ENCODE results near the gene CCNK. TPM values are rescaled to one million over a fixed set of nuclear protein-coding genes. Genes with fewer than 3 reads are reported as not detected.

Gene CCNK
- total RNA-seq, 1 donor from 2014 or later: 48.2 TPM

DNA sequence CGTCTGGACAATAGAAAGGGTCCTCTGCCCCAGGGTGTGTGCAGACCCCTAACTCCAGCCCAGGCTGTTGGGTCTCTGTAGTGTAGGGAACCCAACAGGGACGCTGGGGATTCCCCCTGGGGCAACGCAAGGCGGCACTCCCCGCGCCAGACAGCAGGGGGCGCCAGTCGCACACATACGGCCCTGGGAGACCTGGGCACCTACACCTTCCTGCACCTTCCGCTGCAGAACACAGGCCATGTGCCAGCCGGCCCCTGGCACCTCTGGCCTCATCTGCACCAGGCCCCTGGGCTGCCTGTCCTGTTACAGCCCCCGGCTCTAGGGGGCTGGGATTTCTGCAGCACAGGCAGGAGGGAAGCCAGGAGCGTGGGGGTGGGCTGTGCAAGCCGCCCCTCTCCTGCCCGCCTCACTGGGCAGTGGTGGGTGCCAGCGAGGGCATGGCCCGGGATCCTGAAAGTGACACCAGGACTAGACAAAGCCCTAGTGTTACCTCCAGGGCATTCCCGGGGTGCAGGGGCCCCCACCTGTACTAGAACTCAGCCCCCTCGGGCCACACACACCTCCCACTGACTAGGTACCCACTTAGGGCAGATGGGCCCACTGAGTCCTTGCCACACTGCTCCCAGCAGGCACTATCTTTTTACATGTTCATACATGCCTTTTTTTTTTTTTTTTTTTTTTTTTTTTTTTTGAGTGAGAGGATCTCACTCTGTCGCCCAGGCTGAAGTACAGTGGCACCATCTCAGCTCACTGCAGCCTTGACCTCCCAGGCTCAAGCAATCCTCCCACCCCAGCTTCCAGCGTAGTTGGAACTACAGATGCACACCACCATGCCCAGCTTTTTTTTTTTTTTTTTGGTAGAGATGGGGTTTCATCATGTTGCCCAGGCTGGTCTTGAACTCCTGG, 37.5 kb downstream of the CCNK start:
- peak; percentile 92 for DNase-seq (ENCODE audit: low spot score)

DNA sequence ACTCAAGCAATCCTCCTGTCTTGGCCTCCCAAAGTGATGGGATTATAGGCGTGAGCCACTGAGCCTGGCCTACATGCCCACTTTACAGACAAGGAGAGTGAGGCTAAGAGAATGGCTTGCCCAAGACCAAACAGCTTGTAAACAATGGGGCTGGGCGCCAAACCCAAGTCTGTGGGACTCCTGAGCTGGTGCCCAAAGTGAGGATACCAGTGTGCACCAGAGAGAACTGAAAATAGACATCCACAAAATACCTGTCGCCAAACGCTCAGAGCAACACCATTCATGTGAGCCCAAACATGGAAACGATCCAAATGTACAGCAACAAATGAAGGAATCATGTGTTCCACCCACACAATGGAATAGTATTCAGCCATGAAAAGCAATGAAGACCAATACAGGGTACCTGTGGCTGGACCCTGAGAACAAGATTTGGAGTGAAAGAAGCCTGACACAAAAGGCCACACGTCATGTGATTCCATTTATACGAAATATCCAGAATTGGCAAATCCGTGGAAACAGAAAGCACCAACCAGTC, 38.2 kb downstream of the CCNK start:
- no peak for DNase-seq (ENCODE audit: low spot score)

DNA sequence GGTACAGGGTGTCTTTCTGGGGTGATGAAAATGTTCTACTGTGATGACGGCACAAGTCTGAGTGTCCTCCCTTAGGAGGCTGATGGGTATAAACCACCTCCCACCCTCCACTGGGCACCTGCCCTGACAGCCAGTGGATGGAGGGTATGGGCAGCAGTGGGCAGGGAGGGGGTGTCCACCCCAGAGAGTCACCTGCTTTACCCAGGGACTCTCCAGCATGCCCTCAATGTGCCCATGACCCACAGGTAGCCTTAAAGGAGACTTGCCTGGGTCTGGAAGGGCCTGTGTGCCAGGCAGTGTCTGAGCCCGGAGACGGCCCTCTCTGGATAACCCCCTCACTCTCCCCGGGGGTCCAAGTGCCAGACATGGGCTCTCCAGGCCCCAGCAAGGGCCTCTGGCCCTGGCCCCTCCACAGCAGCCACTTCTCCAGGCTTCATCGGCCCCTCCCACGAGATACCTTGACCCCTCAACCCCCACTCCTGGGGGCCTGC, 38.8 kb downstream of the CCNK start:
- no peak for DNase-seq (ENCODE audit: low spot score)

DNA sequence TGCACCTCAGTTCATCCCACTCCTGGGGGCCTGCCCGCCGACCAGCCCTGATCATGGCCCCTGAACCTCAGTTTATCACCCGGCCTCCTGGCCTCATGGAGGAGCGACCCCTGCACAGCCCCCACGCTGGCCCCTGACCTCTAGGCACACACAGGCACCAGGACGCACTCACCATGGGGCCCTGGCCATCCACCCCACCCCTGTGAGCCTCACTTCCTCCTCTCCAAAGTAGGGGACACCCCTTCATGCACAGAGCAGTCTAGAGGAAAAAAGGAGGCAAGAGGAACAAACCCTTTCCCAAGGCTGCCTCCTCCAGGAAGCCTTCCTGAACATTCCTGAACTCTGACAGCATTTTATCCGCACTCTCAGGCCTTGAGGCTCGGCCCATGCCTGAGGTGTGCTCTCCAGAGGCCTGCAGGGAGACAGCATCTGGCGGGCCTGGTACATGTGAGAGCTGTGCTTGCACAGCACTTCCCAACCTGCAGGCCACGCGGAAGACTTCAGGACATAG, 39.4 kb downstream of the CCNK start:
- DNase-seq (ENCODE audit: low spot score): no peak

DNA sequence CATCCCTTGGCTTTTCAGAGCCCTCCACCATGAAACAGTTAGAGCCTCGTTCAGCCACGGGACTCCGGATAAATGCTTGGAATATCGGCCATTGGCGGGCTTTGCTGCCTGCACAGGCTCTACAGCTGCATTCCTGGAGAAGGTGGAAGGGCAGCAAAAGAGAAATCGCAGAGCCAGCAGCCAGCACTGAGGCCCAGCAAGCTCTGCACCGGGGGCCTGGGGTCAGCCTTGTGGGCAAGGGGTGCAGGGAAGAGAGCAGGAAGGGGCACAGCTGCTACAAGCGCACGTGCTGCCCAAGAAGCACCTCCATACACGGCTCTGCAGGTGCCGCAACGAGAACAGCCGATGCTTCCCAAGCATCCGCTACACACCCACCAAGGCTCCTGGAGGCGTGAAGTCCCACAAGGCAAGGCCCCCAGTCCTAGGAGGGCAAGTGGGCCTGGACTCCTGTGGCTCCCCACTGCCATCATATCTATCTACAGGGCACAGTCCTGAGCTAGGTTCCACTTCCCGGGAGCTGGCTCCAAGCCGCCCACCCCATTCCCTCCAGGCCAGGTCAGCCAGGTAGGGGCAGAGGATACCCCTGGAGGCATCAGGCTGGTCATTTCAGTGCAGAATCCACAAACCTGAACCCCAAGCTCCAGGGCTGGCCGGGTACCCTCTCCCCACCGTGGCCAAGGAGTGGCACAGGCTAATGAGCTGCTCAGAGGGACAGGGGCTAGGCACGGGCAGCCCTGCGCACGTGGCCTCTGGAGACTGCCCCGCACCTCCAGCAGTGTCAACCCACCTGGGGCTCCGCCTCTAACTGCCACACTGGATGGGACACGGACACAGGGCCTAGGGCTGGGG, 40.2 kb downstream of the CCNK start:
- no peak for DNase-seq (ENCODE audit: low spot score)

DNA sequence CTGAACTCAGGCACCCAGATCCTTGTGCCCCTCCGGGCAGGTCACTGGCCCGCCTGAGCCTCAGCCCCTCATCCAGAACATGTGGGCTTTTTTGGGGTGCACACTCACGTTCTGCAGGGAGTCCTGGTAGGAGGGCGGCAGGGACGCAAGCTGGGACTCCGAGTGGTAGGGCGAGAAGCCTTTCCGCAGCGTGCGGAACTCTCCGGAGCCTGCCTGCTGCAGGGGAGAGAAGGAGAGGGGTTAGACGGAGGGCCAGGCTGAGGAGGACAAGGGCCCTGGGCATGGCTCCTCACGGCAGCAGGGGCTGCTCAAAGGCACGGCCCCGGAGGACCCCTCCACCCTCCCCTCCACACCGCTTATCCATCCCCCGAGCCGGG, 40.8 kb downstream of the CCNK start:
- no peak for DNase-seq (ENCODE audit: low spot score)

DNA sequence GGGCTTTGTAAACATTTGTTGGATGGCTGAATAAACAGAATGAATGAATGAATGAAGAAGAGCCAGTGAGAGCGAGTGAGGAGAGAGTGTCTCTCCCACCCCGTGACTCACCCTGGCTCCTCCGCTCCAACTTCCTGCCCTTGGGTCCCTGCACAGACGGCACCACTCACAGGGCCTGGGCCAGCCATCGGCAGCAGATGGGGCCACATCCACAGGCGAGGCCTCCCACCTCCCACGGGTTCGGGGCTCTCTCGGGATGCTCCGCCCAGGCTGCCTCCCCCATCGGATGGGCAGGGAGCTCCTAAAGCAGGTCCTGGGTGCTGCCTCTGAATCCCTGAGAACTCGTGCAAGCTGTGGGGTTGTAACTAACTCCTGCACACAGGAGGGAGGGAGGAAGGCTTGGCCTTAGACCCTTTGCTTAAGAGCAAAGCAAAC, 41.3 kb downstream of the CCNK start:
- DNase-seq (ENCODE audit: low spot score): no peak

DNA sequence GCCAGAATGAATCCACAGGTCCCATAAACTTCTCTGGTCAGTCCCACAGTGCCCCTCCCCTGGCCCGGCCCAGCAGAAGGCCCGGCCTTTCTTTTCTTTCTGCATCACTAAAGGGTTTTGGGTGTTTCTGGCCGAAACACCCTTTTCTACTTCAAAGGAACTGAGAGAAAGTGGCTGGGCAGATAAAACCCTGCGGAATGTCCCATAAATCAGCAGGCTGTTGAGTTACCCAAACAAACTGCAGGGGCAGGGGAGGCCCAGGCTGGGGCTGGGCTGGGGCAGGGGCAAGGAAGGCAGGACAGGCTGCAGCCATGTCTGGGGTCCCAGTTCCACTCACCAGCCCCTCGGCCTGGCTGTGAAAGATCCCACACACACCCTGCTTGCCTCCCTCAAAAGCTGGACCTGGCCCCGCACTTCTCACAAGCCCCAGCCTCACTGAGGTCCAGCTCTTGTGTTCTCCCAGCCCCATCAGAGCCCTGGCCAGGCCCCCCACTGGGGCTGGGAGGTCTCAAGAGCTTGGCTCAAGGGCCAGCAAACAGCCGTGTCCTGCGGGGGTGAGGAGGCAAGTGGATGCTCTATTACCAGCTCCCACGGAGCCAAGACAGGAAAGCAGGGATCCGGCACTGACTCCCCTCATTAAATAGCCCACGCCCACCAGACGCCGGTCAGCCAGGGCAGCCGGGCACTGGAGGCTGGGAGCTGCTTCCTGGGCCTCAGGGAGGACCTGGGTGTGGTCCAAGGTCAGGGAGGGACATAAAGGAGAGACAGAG, 41.9 kb downstream of the CCNK start:
- DNase-seq (ENCODE audit: low spot score): no peak

DNA sequence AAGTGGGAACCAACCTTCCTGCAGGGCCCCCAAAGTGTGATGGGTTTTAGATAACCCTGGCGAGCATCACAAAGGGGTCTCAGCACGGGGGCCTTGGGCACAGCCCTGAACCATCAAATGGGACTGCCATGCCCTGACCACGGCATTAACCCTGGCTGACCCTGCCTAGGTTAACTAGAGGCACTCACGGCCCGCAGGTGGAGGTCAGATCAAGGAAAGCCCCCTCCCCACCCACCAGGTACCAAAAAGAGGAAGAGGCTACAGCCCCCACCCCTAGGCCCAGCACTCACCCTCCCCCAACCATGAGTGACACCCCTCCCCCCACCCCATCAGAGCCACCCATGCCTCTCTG, 42.5 kb downstream of the CCNK start:
- DNase-seq (ENCODE audit: low spot score): no peak

DNA sequence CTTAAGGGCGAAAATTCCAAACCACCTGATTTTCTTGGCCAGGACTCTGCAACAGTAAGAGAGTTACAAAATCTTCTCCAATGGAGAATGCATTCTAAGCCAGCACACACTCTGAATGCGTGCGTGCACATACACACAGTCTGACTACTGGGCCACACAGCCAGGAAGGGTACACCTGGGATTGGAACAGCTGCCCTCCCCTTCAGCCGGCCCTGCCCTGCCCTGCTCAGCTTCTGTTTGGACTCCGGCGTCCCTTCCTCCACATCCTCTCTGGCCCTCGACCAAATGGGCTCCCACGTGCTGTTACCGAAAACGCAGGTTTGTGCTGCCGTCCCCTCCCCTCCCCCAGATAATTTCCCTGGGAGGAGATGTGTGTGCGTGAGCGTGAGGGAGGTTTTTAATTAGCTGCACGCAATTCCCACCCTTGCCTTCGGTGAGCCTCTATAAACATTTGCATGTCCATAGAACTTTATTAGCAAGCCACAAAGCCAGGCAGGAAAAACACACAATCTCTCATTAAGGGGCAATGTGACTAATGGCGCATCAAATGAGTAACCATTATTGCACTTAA, 43.0 kb downstream of the CCNK start:
- DNase-seq (ENCODE audit: low spot score): no peak

DNA sequence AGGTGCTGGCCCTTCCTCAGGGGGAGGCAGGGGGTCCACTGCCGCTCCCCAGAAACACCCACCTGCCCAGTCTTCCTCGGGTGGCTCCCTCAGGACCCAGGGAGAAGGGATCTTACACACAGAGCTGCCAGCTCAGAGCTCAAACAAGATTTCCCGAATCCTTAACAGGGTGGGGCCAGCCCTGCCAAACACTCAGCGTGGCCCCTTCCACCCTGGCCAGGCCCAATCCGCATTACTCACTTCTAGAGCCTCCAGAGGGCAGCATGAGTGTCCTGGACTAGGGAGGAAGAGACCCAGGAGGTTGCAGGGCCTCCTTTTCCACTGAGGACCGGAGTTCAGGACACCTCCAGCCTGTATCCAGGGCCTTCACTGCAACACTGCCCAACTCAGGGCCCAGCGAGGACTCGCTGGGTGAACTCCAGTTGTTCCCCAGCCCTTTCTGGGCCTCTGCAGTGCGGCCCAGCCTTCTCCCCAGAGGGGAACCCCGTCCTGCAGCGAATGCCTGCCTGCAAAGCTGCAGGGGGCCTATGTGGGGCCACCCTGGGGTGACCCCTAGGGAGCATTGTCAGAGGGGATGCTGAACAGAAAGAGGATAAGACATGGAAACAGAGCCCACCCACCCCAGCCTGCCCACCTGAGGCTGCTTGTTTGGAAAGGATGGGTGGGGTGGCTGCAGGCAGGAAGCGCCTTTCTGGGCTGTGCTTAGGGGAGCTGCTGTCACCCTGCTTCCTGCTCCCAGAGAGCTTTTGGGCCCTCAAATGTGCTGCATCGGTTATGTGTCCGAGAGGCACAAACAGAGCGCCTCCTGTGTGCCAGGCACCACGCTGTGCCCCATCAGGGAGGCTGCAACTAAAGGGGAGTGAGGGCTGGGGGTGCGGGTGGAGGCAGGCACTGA, 43.8 kb downstream of the CCNK start:
- DNase-seq (ENCODE audit: low spot score): no peak

DNA sequence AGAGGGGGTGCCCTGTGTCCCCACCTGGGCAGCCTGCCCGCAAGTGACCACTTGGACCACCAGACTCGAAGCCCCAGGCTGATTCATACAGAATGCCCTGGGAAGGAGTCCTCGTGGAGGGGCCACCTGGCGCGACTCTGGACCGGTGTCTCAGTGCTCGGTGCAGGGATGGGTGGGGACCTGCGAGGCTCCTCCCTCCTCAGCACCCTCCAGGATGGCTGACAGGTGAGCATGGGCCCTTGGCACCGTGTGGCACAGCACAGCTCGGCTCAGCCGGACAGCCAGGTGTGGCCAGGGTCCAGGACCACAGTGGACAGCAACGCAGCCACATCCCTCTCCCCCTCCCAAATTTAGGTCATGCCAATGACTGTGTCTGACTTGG, 44.5 kb downstream of the CCNK start:
- no peak for DNase-seq (ENCODE audit: low spot score)

DNA sequence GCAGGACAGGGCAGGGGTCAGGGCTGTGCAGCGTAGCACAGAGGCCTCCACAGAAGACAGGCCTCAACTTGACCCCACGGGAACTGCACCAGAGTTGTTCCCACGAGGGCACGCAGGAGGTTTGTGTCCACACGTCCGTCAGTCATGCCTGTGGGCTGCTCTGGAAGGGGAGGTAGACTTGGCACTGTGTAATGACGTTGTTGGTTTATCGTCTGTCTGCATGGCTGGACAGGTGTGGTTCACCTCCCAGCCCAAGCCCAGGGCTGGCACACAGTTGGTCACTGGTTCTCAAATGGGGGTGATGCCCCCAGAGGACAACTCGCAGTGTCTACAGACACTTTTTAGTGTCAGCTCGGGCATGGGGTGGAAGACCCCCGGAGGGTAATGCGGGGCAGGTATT, 45.8 kb downstream of the CCNK start:
- no peak for DNase-seq (ENCODE audit: low spot score)

DNA sequence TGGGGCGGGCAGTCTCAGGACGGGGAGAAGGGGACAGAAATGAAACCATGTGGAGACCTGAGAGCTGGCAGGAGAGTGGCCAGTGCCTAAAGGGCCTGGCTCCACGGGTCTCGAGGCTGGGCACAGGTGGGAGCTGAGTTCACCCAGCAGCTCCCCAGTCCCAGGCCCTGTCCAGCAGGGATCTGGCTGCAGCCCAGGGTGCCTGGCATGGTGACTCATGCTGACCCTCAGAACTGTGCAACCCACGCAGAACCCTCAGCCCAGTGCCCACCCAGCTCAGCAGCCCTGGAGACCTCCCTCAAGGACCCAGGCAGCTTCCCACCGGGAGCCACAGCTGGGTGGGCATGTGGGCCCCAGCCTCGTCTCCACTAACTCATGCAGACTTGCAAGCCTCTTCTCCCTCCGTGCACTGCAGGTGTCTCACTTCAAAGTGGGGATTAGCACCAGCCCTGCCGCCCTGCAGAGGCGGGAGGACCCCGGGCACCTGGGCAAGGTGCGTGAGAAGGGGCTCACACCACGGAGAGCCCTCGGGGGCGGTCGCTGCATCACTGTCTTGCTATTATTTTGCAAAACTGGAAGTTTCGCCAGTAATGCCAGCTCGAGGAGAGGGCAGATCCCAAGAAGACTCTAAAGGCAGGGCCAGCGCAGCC, 46.3 kb downstream of the CCNK start:
- DNase-seq (ENCODE audit: low spot score): no peak

DNA sequence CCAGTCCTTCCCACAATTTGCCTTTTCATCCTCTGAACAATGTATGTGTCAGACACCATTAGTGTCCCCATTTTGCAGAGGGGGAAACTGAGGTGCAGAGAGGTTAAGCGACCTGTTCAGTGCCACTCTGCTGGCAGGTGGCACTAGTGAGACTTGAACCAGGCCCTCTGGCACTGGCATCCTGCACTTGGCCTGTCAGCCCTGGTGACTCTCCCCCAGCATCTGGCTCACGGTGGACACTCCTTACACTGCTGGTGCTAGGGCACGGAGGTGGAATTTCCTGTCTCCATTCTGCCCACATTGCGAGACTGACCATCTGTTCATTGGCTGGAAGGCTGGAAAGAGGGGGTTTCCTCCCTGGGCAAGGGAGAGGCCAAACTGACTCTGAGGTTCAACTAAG, 48.7 kb downstream of the CCNK start:
- DNase-seq (ENCODE audit: low spot score): no peak

DNA sequence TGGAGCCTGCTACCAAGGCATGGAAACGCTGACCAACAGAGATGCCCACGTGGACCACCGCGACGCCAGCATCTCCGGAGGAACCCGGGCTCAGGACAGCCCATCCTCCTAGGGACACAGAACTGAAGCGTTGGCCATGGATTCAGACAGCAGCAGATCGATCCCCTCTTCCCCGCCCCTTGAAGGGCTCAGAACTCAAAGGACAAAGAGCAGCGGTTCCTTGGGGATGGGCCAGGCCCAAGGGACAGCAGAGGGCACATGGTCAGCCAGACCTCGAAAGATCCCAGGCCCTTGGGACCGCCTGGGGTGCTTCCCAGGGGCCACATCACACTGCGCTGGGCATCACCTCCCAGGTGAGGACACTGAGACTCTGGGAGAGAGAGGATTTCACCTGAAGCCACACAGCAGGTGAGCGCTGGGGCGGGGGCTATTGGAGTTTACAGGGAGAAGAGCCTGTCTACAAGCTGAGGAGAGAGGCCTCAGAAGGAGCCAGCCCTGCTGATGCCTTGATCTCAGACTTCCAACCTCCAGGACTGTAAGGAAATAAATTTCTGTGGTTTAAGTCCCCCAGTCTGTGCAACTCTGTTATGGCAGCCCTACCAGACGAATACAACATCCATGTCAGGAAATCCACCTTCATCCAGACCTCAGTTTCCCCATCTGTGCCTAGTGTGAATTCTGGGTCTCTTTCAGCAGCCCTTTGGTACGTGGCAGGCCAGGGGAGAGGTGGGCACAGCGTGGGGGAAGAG, 49.4 kb downstream of the CCNK start:
- DNase-seq (ENCODE audit: low spot score): no peak

DNA sequence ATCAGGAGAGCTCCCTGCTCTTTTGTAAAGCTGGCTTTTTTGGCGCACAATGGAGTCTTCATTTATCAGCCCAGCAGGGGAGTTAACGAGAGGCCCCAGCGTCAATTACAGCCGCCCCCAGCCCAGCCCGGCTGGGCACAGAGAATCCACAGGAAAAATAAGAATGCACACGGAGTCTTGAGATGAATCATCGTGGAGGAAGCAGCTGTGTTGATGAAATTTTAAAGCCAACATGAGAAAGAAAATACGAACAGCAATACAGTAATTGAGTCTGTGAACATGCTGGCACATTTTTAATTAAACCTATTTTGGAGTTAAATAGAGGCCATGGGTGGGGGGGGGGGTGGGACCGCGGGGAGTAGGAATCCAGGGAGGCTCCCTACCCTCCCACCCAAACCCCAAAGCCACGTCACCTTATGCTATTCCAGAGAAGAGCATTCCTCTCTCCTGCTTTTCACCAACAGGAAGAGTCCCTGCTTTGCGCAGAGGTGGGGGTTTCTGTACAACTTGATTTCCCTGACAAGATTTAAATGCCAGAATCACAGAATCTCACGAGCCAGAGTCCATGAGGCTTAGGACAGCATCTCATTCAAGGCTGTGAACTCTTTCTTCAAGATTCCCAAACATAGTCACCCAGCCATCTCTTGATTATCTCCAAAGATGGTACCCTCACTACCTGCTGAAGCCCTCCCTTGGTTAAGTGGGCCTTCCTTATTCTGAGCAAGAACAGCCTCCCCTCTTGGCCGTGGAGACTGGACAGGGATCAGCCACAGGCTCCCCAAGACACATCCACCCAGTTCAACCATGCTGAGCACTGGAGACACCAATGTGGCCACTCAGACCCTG, 50.3 kb downstream of the CCNK start:
- DNase-seq (ENCODE audit: low spot score): no peak

Data from mesenteric fat pad (tissue), 1 donor.